GM18519 (cell line): ENCODE data around the gene RFX3.
A peak's percentile ranks its signal among the peaks of the same experiment; 100 is the strongest.

Experiments used
- ATAC-seq: cut with Tn5 transposase; IDR thresholded peaks from one replicate; pipeline ENCODE4 v1.9.1; 2021; ENCODE audit warnings: mild to moderate bottlenecking, moderate library complexity; ENCODE audit not compliant: unreplicated experiment, low FRiP score

Gene RFX3

DNA sequence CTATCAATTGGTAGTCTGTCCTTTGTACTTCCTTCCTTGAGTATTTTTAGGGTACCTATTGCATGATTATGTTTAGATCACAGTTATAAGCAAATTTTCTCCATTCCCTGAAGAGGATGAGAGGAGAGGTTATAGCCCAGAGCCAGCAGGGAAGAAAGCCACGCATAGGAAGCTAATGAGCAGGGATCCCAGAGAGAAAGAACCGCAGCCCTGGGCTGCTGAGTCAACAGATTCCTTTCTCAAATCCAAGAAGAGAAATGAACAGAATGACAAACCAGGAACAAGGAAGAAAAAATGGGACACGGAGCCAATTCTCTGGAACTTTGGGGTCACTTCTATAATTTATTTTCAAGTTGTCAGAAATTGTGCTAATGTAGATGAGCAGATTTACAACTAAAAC lies 284.5 kb downstream of the RFX3 start:
- ATAC-seq, result no peak

GRCh38 chr9:3240656-3241268 lies 285.0 kb downstream of the RFX3 start:
- ATAC-seq, result peak; percentile 74

DNA sequence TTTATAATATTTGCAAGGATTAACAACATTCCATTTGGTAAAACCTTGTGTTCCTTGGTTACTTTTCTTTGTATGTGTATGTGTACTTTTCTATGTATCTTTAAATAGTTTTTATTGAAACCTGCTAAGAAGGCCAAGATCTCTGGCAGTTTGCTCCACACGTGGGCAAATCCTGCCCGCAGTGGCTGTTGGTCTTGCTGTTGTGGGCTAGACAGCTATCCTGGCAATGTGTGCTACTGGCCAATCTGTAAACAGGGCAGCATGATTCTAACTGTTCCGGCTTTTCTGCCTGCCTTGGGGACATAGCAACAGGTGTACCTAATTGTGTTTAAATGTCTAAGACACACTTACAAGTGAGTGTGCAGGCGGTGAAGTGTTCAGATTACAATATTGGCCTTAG lies 286.6 kb downstream of the RFX3 start:
- ATAC-seq, result no peak

DNA sequence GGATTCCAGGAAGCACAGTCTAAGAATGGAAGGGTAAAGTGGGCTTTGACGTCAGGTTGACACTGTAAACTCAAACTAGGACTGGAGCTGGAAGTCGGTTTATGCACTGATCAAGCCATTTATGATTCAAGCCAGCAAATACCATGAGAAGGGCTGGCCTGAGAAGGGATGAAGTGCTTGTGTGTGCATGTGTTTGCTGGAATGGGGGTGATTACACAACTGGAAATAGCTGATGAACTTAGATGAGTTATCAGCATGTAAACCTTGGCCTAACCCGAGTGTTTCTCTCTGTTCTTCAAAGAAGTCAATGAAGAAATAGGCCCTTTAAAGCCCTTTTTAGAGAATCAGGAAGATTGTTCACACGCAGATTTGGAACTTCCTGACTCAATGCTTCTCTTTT lies 287.6 kb downstream of the RFX3 start:
- ATAC-seq, result no peak

DNA sequence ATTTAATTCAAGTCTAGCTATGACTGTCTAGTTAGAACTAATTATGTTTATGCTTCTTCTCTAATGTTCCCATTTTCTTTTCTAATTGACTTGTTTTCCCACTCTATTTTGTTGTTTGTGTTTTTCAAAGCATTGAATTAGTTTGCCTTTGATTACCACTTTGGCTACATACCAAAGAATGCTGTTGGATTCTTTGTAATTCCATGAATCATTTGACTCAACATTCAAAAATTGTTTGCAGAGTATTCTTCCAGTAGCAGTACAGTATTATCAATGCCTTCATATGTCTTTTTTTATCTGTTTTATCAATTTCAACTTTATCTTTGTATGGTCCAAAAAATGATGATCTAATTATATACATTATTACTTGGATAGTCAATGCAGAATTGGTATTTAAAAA lies 288.7 kb downstream of the RFX3 start:
- ATAC-seq, result no peak

- no peak for ATAC-seq
Observed at GRCh38 chr9:3235497-3235896, 290.3 kb downstream of the RFX3 start.

DNA sequence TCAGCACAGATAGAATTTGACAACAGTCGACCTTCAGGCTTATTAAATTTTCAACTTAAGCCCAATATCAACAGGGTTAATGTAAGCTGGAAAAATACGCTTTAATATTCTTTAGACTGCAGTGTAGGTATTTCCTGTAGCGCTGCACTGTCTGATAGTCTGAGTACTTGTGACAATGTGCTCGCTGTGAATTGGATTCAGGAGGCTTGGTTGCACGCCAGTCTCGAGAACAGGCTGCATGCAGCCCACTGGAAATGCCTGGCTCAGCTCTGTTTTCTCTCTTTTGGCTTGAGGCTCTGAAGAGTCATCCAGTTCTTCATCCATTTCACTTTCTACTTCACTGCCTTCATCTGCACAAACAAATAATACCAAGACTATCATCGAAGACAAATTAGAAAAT lies 300.9 kb downstream of the RFX3 start:
- no peak for ATAC-seq

GRCh38 chr9:3215658-3216057 lies 310.1 kb downstream of the RFX3 start:
- ATAC-seq, result no peak

DNA sequence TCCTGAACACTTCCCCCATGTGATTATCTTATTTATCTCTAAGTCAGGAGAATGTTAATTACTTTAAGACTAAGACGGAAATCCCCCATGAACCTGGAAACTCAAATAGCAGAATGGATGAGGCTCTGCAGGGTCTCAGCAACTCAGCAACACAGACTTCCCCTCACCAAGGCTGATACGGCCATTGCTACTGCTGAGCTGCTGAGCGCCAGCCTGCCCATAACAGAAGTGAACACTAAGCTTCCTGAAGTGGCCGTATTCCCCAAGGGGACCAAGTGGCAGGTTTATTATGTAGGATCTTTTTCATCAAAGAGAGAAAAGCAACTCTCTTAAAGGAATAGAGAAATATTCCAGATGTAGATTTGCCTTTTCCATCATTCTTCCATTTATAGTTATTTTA lies 311.1 kb downstream of the RFX3 start:
- ATAC-seq, result no peak

GRCh38 chr9:3205421-3206095 lies 320.2 kb downstream of the RFX3 start:
- ATAC-seq, result no peak

DNA sequence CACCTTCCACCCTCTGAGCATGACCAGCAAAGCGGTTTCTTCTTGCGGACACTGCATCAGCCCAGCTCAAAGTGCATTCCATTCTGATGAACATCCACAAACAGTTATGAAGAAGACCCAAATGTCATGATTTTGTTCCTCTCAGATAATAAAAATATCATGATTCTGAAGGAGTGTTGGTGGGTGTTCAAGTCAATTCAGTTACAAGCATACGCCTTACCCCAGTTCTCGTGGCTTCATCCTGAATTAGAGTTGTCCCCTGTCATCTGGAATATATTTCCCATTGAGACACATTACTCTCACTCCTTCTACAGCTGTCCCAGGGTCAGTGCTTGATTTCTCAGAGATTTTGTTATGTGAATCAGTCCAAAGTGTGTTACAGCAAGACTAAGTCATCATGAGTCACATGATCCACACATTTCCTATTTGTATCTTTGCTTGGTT lies 325.4 kb downstream of the RFX3 start:
- no peak for ATAC-seq

DNA sequence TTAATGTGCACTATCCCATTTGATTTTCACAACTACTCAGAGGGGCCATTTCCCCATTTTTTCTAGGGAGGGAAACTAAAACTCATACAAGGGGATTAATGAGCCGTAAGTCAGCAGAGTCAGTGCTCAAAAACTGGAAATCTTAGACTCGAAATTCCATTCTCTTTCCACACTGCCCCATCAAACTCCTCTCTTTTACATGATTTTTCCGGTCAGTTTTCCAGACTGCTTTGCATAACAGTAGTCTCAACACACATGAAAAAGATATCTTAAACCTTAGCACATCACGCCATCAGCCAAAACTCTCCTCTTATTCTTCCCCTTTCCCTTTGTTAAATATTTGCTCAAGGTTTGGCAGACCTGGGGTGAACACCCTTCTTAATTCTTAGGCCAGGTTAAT lies 332.0 kb downstream of the RFX3 start:
- no peak for ATAC-seq

- ATAC-seq, result no peak
Observed at GRCh38 chr9:3191715-3192114, 334.1 kb downstream of the RFX3 start.

- ATAC-seq, result no peak
Observed at GRCh38 chr9:3189113-3189861, 336.5 kb downstream of the RFX3 start.

- no peak for ATAC-seq
Observed at GRCh38 chr9:3186751-3187150, 339.1 kb downstream of the RFX3 start.

- ATAC-seq, result no peak
Observed at GRCh38 chr9:3181049-3181953, 344.5 kb downstream of the RFX3 start.

DNA sequence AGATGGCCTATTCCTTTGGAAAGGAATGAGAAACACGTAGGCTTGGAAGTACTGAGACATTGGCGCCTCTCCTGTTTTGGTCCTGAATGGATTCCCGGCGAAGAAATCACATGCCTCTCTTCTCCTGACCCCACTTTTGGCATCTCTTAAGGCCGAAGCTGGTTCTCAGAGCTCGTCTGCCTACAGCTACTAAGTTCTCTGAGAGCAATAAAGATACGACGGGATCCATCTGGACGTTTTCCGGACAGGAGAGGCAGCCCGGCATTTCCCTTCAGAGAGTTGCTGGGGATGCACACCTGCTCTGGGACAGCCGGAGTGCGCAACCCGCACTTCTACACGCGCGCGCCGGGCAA lies 345.1 kb downstream of the RFX3 start:
- no peak for ATAC-seq

DNA sequence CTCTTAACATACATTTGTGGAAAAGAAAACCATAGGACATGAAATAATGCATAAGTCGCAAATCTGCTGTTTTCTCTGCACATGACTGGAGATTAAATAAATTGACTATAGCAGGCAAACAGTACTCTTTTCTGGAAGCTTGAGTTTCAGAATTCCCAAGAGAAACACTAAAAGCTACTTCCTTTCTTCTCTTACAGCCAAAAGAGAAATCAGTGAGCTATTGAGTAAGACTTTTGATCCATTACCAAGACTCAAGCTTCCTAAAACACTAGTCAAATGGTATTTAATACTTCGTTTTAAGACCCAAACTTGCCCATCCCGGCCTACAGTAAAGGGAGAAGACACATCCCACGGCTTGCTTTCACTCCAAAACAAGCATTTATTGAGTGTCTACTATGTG lies 346.1 kb downstream of the RFX3 start:
- ATAC-seq, result no peak

- no peak for ATAC-seq
Observed at GRCh38 chr9:3177936-3178335, 347.9 kb downstream of the RFX3 start.

DNA sequence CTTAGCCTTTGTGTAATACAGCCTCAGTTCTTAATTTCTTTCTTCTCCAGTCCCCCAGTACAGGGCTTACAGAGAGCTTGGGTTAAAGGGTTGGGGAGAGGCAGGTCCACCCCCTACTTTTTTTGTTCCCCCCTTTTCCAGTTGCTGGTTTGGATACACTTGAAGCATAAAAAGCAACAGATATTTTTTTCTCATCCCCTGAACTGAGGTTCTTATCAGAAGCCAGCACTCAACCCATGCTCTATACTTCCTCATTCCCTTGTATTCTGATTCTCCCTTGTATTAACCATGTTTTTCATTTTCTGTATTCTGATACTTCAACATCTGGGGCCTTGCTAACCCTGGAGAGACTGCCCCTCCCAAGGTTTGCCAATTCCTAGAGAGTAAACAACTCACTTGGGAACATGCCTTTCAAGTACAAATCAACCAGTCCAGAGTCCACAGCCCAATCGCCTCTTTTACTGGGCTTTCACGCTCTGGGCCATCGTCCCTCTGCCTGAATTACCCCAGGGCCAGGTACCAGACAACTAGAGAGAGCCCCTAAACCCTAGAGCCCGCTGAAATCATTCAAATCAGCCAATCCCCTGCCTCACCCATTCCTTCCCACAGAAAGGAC lies 348.5 kb downstream of the RFX3 start:
- no peak for ATAC-seq
